GM21526 (cell line): Measurements from ENCODE around the gene HRG.

Experiments used
- ATAC-seq: cut with Tn5 transposase; IDR thresholded peaks from one replicate; pipeline ENCODE4 v1.9.1; 2021; ENCODE audit warnings: moderate library complexity; ENCODE audit not compliant: unreplicated experiment, low FRiP score

HRG gene

DNA sequence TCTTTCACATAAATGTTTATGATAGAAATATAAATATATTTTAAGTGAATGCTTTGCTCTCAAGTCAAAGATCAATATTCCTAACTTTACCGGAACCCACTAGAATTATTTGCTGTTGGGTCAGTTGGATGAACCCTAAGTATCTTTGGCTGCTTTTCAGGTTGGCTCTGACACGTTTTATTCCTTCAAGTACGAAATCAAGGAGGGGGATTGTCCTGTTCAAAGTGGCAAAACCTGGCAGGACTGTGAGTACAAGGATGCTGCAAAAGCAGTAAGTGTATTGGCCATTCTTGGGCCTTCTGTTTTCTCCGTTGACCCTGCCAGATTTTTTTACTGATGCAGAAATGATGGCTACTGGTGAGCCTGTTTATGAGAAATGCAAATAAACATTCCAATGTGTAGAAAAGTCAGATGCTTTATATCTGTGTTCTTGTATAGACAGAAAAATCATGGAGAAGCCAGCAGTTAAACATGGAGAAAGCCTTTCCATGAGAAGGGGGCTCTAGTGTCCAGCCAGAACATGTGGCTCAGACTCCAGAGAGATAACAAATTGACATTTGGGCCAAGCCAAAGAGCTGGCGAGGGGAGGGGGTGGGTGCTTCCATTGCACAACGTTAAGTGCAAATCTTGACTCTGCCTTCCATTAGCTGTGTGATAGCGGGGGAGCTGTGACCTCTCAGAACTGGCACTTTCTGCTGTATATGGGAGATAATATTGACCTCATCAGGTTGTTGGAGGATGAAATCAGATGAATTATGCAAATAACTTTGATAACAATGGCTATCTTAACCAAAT, 54.3 kb downstream of the HRG start:
- ATAC-seq: no peak

- ATAC-seq: no peak
Observed at GRCh38 chr3:186722457-186722856, 56.6 kb downstream of the HRG start.

DNA sequence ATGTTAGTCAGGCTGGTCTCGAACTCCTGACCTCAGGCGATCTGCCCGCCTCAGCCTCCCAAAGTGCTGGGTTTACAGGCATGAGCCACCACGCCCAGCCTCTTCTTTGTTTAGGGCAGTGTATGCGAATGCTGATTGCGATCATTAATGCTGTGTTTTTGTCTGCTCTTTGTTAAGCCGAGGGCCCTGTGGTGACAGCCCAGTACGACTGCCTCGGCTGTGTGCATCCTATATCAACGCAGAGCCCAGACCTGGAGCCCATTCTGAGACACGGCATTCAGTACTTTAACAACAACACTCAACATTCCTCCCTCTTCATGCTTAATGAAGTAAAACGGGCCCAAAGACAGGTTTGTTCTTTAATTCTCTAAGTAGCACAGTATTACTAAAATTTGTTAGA, 59.1 kb downstream of the HRG start:
- no peak for ATAC-seq
